WI38 (cell line): Measurements from ENCODE around the gene RAB11FIP5.

ENCODE experiments used
- H3K4me3 ChIP-seq: 2 replicates; pipeline ENCODE4 v1.5.1; 2011; ENCODE audit warnings: low read depth, mild to moderate bottlenecking, control low read depth, low read length
- TF ChIP-seq, protein P1 (sequence below): IDR thresholded peaks from 2 replicates; pipeline ENCODE4 v1.5.1; 2012; ENCODE audit warnings: low read depth, mild to moderate bottlenecking, control low read depth, low read length

The RAB11FIP5 gene, protein sequence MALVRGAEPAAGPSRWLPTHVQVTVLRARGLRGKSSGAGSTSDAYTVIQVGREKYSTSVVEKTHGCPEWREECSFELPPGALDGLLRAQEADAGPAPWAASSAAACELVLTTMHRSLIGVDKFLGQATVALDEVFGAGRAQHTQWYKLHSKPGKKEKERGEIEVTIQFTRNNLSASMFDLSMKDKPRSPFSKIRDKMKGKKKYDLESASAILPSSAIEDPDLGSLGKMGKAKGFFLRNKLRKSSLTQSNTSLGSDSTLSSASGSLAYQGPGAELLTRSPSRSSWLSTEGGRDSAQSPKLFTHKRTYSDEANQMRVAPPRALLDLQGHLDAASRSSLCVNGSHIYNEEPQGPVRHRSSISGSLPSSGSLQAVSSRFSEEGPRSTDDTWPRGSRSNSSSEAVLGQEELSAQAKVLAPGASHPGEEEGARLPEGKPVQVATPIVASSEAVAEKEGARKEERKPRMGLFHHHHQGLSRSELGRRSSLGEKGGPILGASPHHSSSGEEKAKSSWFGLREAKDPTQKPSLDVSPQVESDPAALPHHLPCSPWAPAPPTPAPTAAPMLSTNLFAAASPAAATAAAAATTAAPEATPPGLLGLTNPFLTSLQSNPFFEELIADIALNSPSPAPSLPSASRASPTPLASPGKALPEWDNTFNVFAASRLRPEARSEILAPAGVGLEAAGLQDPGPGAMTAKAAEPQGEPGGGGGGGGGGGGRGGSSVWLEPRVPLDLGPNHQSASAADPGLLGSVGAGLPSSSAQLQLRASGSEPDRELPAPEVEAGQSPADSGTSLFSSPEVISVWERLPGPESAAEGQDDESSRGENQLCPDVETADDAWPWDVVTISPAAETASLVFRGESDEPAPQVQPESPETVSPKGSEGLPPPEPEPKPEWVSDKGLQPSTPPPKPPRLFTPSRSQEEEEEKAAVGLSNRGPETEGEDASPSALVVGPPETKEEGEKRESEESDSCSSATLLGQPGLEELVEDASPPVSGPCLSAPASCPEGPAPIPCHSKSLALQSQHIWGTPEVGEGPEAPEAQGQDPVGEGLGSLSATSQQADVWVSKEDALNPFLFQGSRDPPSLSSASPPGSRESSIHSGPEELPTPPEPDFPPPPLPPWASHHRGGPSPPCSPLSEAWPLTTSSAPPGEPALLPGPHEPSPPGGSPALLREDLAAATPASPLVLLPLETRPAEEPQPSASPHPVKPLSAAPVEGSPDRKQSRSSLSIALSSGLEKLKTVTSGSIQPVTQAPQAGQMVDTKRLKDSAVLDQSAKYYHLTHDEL (N-terminal part only)

DNA sequence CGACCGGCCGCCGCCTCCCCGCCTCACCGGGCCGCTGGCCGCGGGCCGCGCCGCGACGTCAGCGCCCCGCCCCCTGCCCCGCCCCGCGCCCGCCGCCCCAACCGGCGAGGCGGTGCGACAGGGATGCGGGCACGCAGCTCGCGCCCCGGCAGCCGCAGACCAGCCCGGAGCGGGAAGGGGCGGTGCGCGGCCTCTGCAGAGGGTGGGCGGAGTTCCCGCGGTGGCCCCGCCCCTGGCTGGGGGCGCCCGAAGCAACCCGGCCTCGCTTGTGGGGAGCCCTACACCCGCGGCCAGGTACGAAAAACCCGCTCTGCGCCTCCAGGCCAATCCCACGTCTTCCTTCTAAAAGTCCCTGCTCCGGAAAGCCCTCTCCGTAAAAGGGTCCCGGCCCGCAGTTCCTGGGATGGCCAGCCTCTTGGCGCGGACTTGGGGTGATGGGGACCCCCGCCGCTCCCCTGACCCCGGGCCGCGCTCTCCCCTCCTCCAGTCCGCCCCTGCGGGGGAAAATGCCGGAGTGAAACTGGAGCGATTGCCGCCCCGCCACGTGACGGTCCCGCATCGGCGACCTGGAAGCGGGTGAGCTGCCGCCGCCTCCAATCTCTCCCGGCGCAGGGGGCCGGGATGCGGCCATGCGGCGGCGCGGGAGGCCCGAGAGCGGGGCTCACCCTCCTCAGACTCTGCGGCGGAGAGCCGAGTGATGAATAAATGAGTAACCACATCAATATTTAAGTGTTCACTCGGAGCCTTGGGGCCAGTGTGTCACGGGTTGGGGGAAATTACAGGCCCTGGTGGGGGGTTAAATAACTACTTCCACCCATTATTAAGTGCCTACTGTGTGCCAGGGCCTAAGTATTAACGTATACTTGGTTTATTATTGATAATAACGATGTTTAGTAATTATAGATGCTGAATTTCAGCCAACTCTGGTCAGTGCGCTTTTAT is at the start of gene RAB11FIP5:
Gene RAB11FIP5, minus strand, starts transcription at position 36 of the 942 bp plus-strand sequence. CDS start 171 bp downstream, outside the sequence.
- TF ChIP-seq, protein P1, sequence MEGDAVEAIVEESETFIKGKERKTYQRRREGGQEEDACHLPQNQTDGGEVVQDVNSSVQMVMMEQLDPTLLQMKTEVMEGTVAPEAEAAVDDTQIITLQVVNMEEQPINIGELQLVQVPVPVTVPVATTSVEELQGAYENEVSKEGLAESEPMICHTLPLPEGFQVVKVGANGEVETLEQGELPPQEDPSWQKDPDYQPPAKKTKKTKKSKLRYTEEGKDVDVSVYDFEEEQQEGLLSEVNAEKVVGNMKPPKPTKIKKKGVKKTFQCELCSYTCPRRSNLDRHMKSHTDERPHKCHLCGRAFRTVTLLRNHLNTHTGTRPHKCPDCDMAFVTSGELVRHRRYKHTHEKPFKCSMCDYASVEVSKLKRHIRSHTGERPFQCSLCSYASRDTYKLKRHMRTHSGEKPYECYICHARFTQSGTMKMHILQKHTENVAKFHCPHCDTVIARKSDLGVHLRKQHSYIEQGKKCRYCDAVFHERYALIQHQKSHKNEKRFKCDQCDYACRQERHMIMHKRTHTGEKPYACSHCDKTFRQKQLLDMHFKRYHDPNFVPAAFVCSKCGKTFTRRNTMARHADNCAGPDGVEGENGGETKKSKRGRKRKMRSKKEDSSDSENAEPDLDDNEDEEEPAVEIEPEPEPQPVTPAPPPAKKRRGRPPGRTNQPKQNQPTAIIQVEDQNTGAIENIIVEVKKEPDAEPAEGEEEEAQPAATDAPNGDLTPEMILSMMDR = no peak
- peak within 1 kb of the TSS; percentile 83 for H3K4me3 ChIP-seq

DNA sequence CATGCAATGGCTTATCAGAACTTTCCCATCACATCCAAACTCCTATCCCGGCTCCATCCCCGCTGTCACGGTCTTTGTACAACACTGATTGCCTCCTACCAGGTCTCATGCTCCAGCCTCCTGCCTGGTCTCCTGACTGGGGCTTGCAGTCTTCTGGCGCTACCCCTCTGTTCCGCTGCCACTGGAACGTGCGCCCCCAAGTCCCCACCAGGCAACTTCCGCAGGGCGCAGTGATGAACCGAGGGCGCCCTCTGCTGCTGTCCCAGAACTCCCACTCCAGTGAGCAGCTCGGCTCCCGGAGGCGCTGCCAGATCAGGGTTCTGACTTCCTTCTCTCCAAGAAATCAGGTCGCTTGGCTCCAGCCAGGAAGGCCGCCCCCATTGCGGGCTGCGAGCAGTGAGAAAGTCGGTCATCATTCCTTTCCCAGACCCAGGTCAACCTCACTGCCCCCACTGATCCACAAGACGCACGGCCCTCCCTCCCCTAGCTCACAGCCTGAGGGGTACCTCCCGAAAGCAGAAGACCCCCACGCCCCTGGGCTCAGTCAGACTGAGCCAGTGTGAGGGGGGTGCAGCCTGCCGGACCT is 43.9 kb upstream of the RAB11FIP5 start:
- H3K4me3 ChIP-seq = no peak overlapping the region; the same call in 1 of the 2 replicates
- TF ChIP-seq, protein P1 = peak; percentile 84

DNA sequence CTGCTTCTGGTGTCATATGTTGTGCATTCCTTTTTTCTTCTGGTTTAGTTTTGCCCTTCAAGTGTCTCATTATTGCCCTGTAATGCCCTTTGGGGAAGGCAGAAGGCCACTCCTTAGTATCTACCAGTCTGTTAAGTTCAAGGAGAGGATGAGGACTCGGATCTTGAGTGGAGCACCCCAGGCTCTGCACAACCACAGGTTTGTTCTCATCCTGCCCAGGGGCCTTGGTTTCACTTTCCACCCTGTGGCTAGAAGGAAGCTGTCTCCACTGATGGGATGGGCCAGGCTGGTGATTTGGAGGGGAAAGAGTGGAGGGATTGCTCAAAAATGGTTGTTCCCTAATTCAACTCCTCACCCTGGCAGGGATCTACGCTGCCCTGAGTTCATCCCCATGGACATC is 30.2 kb upstream of the RAB11FIP5 start:
- TF ChIP-seq, protein P1 = no peak
- no peak overlapping the region for H3K4me3 ChIP-seq

DNA sequence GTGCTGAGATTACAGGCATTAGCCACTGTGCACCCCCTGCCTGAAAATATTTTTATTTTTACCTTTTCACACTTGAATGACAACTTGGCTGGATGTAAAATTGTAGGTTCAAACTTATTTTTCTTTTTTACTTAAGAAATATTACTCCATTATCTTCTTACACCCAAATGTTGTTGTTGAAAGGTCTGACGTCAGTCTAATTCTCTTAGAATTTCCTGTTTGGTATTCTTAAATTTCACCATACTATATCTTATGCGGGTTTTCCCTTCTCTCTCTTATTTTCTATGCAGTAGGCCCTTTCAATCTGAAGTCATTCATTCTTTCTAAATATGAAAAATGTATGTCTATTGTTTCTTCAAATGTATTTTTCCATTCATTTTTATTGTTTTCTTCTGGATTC is 29.1 kb upstream of the RAB11FIP5 start:
- TF ChIP-seq, protein P1 = no peak
- H3K4me3 ChIP-seq = no peak overlapping the region

DNA sequence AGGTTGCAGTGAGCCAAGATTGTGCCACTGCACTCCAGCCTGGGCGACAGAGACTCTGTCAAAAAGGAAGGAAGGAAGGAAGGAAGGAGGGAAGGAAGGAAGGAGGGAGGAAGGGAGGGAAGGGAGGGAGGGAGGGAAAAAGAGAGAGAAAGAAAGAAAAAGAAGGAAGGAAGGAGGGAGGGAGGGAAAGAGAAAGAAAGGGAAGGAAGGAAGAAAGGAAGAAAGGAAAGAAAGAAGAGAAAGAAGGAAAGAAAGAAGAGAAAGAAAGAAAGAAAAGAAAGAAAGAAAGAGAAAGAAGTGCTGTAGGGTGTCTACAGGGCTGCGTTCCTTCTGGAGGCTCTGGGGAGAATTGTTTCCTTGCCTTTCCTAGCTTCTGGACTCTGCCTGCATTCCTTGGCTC is 22.5 kb upstream of the RAB11FIP5 start:
- H3K4me3 ChIP-seq = no peak overlapping the region
- TF ChIP-seq, protein P1 = no peak

DNA sequence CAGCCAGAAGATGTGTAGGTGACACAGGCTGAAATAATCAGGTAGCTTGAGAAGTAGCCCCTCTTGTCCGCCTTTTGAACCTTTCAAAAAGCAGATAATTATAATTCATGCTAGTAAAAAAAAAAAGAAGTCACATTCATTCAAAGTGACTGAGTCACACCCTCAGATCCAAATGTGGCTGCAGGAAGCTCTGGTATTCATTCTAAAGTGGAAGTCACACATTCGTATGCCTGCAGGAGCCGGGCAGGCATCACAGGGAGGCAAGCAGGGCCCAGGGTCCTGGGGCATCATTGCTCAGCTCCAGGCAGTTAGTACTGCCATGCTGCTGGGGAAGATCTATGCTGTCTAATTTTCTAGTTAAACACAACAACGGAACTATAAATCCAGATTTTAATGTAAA is 21.7 kb upstream of the RAB11FIP5 start:
- TF ChIP-seq, protein P1 = no peak

More for the DNA sequence above, 21.7 kb upstream of the RAB11FIP5 start:
- no peak overlapping the region for H3K4me3 ChIP-seq
